Left ventricle myocardium inferior (tissue), 1 donor: ENCODE results near the gene CDC42EP3. TPM values are rescaled to one million over a fixed set of nuclear protein-coding genes. Genes with fewer than 3 reads are reported as not detected.

Source experiments
- DNase-seq: peaks from one replicate; pipeline ENCODE4 v3.0.0-alpha.2; 2020
- H3K27ac ChIP-seq: fragments of 200-600 bp; replicated peaks from 2 replicates; pipeline ENCODE4 v1.8.0; 2021
- H3K27me3 ChIP-seq: fragments of 200-600 bp; 2 replicates; pipeline ENCODE4 v1.8.0; 2021; ENCODE audit warnings: low read depth
- H3K36me3 ChIP-seq: fragments of 200-600 bp; 2 replicates; pipeline ENCODE4 v1.8.0; 2021
- H3K4me1 ChIP-seq: fragments of 200-600 bp; 2 replicates; pipeline ENCODE4 v1.8.0; 2021
- H3K4me3 ChIP-seq: fragments of 200-600 bp; 2 replicates; pipeline ENCODE4 v1.8.0; 2021; ENCODE audit warnings: mild to moderate bottlenecking, moderate library complexity
- H3K9me3 ChIP-seq: fragments of 200-600 bp; replicated peaks from 2 replicates; pipeline ENCODE4 v1.8.0; 2021
- intact Hi-C: fragments of 100-400 bp; cut with micrococcal nuclease; formaldehyde crosslinking; loops from one replicate; pipeline ENCODE4 v1.11.0; 2022
- total RNA-seq: library from RNA; stranded (reverse); fragmentation: NEBNext Ultra II Directional; extraction: Animal tissue kit (Norgen Biotek cat#: 25700); gene quantifications from one replicate; pipeline ENCODE4 v1.2.1, GENCODE V29; 2021
- TF ChIP-seq, protein P1 (sequence below): fragments of 200-600 bp; IDR thresholded peaks from 2 replicates; pipeline ENCODE4 v1.8.0; 2021; ENCODE audit warnings: antibody characterized with exemption, mild to moderate bottlenecking, borderline replicate concordance
- donor health status: DM: no; HTN: yes; CAD: no; lungs with severe emphysema.

CDC42EP3 gene
- total RNA-seq, 1 donor from 2014 or later = 81.9 TPM

DNA sequence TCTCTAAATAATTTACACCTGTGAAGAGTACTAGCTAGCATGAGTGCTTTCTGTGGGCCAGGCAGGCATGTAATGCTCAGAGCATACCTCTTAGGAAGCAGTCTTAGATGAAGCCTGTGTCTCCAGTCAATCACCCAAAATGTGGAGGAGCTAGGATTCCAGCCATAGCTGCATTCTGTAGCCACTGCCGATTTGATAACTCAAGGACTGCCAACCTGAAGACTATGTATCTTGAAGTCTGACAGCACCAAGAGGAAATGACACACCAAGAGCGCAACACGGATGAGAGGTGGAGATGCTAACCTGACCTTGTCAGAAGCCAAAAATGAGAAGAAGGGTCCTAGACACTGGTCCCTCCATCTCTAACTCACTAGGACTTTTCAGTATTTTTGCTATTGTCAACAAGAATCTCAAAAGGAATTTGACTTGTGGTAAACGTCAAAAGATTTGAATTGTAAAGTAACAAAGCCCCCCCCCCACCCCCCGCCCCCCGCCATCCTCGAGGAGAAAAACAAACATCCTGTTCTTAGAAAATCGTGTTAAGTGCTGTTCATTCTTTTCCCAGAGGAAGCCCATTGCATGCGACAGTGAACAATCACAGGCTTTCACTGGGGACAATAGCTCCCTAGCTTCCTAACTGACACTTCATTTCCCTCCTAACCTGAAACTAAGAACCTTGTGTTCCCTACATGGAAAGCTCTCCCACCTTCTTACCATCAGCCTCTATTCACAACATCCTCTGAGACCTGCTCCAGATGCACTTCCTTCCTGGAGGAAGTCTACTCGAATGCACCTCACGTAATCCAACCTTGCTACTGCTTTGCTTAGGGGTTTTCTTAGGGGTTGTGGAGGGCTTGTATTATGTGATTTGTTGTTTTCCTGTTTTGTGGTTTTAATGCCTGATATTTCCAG lies 14.7 kb downstream of the CDC42EP3 start:
- H3K4me3 ChIP-seq = peak overlapping the region; percentile 23
- no peaks in the 10 kb centered on the region for H3K27me3 ChIP-seq
- H3K9me3 ChIP-seq = no peaks in the 10 kb centered on the region
- no peak for DNase-seq
- intact Hi-C loops = no loop called here
- H3K4me1 ChIP-seq = peaks cover 99% of the 10 kb centered on the region
- peak overlapping the region; percentile 98 for H3K27ac ChIP-seq
- no peaks in the 10 kb centered on the region for H3K36me3 ChIP-seq
- TF ChIP-seq, protein P1, sequence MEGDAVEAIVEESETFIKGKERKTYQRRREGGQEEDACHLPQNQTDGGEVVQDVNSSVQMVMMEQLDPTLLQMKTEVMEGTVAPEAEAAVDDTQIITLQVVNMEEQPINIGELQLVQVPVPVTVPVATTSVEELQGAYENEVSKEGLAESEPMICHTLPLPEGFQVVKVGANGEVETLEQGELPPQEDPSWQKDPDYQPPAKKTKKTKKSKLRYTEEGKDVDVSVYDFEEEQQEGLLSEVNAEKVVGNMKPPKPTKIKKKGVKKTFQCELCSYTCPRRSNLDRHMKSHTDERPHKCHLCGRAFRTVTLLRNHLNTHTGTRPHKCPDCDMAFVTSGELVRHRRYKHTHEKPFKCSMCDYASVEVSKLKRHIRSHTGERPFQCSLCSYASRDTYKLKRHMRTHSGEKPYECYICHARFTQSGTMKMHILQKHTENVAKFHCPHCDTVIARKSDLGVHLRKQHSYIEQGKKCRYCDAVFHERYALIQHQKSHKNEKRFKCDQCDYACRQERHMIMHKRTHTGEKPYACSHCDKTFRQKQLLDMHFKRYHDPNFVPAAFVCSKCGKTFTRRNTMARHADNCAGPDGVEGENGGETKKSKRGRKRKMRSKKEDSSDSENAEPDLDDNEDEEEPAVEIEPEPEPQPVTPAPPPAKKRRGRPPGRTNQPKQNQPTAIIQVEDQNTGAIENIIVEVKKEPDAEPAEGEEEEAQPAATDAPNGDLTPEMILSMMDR = no peak

DNA sequence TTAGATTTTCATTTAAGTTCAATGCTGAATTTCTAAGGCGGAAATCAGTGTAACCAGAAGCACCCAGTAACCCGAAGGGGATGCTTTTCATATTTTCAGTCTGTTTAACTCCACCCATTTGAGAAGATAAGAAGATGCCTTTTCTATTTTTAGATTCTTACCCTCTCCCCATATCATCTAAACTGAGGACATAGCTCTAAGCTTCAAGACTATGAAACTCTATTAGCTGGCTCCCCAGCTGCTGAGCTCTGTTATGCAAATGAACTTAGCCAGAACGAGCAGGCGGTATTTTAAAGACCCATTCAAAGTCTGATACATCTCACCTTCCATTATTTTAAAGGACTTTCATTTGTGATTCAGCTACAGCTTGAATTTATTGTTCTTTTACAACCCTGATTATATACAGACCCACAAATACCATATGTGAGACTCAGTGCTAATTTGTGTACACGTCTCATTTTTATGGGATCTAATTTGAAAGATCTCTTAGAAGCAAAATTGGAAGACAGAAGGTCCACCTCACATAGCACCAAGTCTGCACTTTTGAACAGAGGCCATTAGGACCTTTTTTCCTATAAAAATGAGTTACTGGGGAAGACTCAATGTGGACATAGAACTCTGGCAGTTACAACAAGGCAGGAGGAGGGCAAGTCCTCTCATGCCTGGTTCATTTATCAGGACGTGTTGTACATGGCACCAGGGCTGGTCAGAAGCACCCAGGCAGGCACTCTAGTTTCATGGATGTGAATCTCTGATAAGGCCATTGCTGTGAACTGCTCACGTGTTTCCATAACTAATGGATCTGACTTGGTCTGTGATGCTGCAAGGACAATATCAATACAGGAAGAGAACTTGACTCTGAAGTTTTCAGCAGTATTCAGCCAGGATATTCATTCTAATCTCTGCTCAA lies 16.3 kb downstream of the CDC42EP3 start:
- no peak for DNase-seq
- Histone ChIP-seq H3K27me3 (no peaks in the 10 kb centered on the region), H3K4me1 (peaks cover 99% of the 10 kb centered on the region), H3K9me3 (no peaks in the 10 kb centered on the region), H3K36me3 (no peaks in the 10 kb centered on the region), H3K27ac (peak overlapping the region; percentile 98), H3K4me3 (peak overlapping the region; percentile 49)
- TF ChIP-seq, protein P1 = no peak
- intact Hi-C loops = no loop called here

DNA sequence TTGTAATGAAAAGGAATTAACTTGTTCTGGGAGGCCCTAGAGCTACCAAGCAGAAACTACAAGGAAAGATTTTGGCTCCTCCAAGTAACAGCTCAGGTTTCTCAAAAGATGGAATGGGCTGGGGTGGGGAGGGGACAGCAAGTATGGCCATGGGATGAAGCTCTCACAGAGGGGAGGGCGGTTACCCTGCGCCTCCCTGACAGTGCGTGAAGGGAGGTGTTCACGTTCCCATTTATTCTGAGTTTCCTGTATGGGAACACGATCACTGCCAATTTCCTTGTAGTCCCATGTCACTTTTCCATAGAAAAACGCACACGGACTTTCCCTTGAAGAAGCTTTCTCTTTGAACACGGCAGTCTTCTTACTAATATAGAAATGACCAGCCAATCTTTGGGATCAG lies 17.0 kb downstream of the CDC42EP3 start:
- H3K27ac ChIP-seq = peak overlapping the region; percentile 98
- H3K27me3 ChIP-seq = no peaks in the 10 kb centered on the region
- TF ChIP-seq, protein P1 = no peak
- H3K9me3 ChIP-seq = no peaks in the 10 kb centered on the region
- H3K4me1 ChIP-seq = peaks cover 99% of the 10 kb centered on the region
- intact Hi-C loops = no loop called here
- peak overlapping the region; percentile 49 for H3K4me3 ChIP-seq
- no peaks in the 10 kb centered on the region for H3K36me3 ChIP-seq
- no peak for DNase-seq

DNA sequence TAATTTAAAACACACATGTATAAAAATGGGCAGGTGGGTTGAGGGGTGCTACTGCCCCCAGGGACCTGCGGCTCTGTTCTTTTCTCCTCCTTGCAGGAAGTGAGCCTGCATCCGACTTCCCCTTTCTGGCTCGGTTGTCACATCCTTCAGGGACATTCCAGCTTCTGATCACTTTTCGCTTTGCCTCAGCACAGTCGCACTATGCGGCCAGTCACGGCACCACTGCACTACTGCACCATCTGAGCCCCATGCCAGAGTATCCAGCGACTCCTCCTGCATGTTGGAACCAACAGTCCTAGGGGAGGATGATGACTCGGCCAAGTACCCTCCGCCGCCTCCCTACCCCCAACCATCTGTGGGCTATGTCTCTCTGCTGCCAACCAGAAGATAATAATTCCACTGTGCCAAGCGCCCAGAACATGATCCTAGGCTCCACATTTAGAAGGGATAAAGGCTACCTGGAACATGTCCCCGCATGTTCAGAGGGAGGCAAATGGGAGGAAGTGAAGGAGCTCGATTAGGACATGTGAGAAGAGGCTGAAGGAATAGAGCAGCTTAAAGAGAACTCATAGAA lies 17.6 kb downstream of the CDC42EP3 start:
- intact Hi-C loops = no loop called here
- peak; percentile 79 for DNase-seq
- no peaks in the 10 kb centered on the region for H3K9me3 ChIP-seq
- H3K4me3 ChIP-seq = peak overlapping the region; percentile 49
- no peaks in the 10 kb centered on the region for H3K36me3 ChIP-seq
- H3K4me1 ChIP-seq = peaks cover 99% of the 10 kb centered on the region
- TF ChIP-seq, protein P1 = no peak
- no peaks in the 10 kb centered on the region for H3K27me3 ChIP-seq
- H3K27ac ChIP-seq = peak overlapping the region; percentile 98

DNA sequence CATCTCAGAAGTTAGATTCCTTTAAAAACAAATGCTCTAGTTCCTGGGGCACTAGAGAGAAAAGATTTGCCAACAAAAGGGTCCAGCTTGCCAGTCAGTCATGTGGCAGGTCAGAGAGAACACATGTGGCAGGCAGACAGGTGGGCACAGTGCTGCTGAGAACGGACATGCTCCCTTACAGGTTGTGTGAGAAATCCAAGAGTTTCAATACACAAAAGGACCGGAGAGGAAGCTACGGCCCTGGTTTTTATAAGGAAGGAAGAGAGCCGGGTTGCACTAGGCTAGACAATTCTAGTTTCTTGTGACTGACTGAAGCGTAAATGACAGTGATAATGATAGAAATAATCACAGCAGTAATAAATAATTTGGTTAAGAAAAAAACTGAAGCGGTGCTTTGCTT lies 18.3 kb downstream of the CDC42EP3 start:
- H3K27ac ChIP-seq = peak overlapping the region; percentile 98
- no peak for DNase-seq
- H3K36me3 ChIP-seq = no peaks in the 10 kb centered on the region
- intact Hi-C loops = no loop called here
- H3K4me3 ChIP-seq = peak overlapping the region; percentile 49
- TF ChIP-seq, protein P1 = no peak
- no peaks in the 10 kb centered on the region for H3K27me3 ChIP-seq
- no peaks in the 10 kb centered on the region for H3K9me3 ChIP-seq
- peaks cover 99% of the 10 kb centered on the region for H3K4me1 ChIP-seq
